Measurements from ENCODE around the gene LRIG3. TPM values are rescaled to one million over a fixed set of nuclear protein-coding genes. Genes with fewer than 3 reads are reported as not detected.

LRIG3 gene
- total RNA-seq, 3 donors from 2014 or later (not counting 1 experiment from before 2014, with no cell fraction given) = 0.18 TPM; not detected in 2

- intact Hi-C loops (cut with micrococcal nuclease) = no loop called here
- Mint-ChIP-seq H3K27me3 (ENCODE audit: low read depth in 2 of 2) (peaks cover 3 to 19% of the 10 kb centered on the region in 2 donors), H3K27ac (no peak overlapping the region), H3K36me3 (no peaks in the 10 kb centered on the region), H3K4me3 (no peak overlapping the region), H3K9me3 (peaks cover 5 to 6% of the 10 kb centered on the region in 2 donors), H3K4me1 (no peaks in the 10 kb centered on the region)
- no peak overlapping the region for H3K27ac ChIP-seq (ENCODE audit: low read length)
- H3K36me3 ChIP-seq (ENCODE audit: control insufficient read depth, insufficient read depth, low read length) = no peaks in the 10 kb centered on the region
- 67% methylated on average over 4 of the region's 4 CpGs for WGBS (ENCODE audit: insufficient coverage)
- no peak for DNase-seq
- H3K27me3 ChIP-seq (ENCODE audit: control insufficient read depth, insufficient read depth, low read length) = peaks cover 3% of the 10 kb centered on the region
- TF ChIP-seq CTCF (IDR thresholded peaks at IDR 0.05) = no peak
- no peak for ATAC-seq
- no peaks in the 10 kb centered on the region for H3K9me3 ChIP-seq (ENCODE audit: control insufficient read depth, insufficient read depth, low read length)
- H3K4me1 ChIP-seq (ENCODE audit: control insufficient read depth, insufficient read depth, low read length) = peaks cover 3% of the 10 kb centered on the region
- no peak overlapping the region for H3K4me3 ChIP-seq (ENCODE audit: low read length)
Measured at GRCh38 chr12:58915634-58916033, 4.7 kb downstream of the LRIG3 start.

GRCh38 chr12:58915037-58915436, 5.3 kb downstream of the LRIG3 start:
- intact Hi-C loops (cut with micrococcal nuclease) = no loop called here
- TF ChIP-seq CTCF (IDR thresholded peaks at IDR 0.05) = no peak
- Histone ChIP-seq H3K4me3 (ENCODE audit: low read length) (no peak overlapping the region), H3K27ac (ENCODE audit: low read length) (no peak overlapping the region), H3K36me3 (ENCODE audit: control insufficient read depth, insufficient read depth, low read length) (no peaks in the 10 kb centered on the region), H3K27me3 (ENCODE audit: control insufficient read depth, insufficient read depth, low read length) (peaks cover 3% of the 10 kb centered on the region), H3K4me1 (ENCODE audit: control insufficient read depth, insufficient read depth, low read length) (peaks cover 3% of the 10 kb centered on the region), H3K9me3 (ENCODE audit: control insufficient read depth, insufficient read depth, low read length) (no peaks in the 10 kb centered on the region)
- Mint-ChIP-seq H3K36me3 (no peaks in the 10 kb centered on the region), H3K9me3 (peaks cover 5 to 6% of the 10 kb centered on the region in 2 donors), H3K27ac (no peak overlapping the region), H3K4me3 (no peak overlapping the region), H3K4me1 (no peaks in the 10 kb centered on the region), H3K27me3 (ENCODE audit: low read depth in 2 of 2) (peaks cover 0 to 19% of the 10 kb centered on the region in 2 donors)
- DNase-seq (no peak), ATAC-seq (no peak)
- no CpG with 5 or more reads among the region's 2 CpGs for WGBS (ENCODE audit: insufficient coverage)

- ATAC-seq (no peak), DNase-seq (no peak)
- H3K9me3 ChIP-seq (ENCODE audit: control insufficient read depth, insufficient read depth, low read length) = no peaks in the 10 kb centered on the region
- WGBS (ENCODE audit: insufficient coverage) = no CpG with 5 or more reads among the region's 2 CpGs
- no peaks in the 10 kb centered on the region for H3K36me3 ChIP-seq (ENCODE audit: control insufficient read depth, insufficient read depth, low read length)
- Mint-ChIP-seq H3K9me3 (peaks cover 5 to 6% of the 10 kb centered on the region in 2 donors), H3K27ac (no peak overlapping the region), H3K36me3 (no peaks in the 10 kb centered on the region), H3K27me3 (ENCODE audit: low read depth in 2 of 2) (peaks cover 0 to 19% of the 10 kb centered on the region in 2 donors), H3K4me3 (no peak overlapping the region), H3K4me1 (no peaks in the 10 kb centered on the region)
- H3K27ac ChIP-seq (ENCODE audit: low read length) = no peak overlapping the region
- H3K27me3 ChIP-seq (ENCODE audit: control insufficient read depth, insufficient read depth, low read length) = peaks cover 1% of the 10 kb centered on the region
- TF ChIP-seq CTCF (IDR thresholded peaks at IDR 0.05) = no peak
- peaks cover under 1% of the 10 kb centered on the region for H3K4me1 ChIP-seq (ENCODE audit: control insufficient read depth, insufficient read depth, low read length)
- H3K4me3 ChIP-seq (ENCODE audit: low read length) = no peak overlapping the region
- intact Hi-C loops (cut with micrococcal nuclease) = no loop called here
Measured at GRCh38 chr12:58914457-58914856, 5.8 kb downstream of the LRIG3 start.

- Mint-ChIP-seq H3K36me3 (no peaks in the 10 kb centered on the region), H3K4me1 (no peaks in the 10 kb centered on the region)
Measured at GRCh38 chr12:58907391-58907790, 12.9 kb downstream of the LRIG3 start.

More at GRCh38 chr12:58907391-58907790, 12.9 kb downstream of the LRIG3 start:
- H3K27me3 Mint-ChIP-seq (ENCODE audit: low read depth in 2 of 2) = peaks cover 0 to 3% of the 10 kb centered on the region in 2 donors
- no peak overlapping the region for H3K27ac Mint-ChIP-seq
- ATAC-seq (no peak), DNase-seq (no peak)
- no peaks in the 10 kb centered on the region for H3K27me3 ChIP-seq (ENCODE audit: control insufficient read depth, insufficient read depth, low read length)
- H3K36me3 ChIP-seq (ENCODE audit: control insufficient read depth, insufficient read depth, low read length) = no peaks in the 10 kb centered on the region
- H3K4me1 ChIP-seq (ENCODE audit: control insufficient read depth, insufficient read depth, low read length) = no peaks in the 10 kb centered on the region
- WGBS (ENCODE audit: insufficient coverage) = 89% methylated on average over 4 of the region's 4 CpGs
- TF ChIP-seq CTCF (IDR thresholded peaks at IDR 0.05) = no peak
- H3K9me3 ChIP-seq (ENCODE audit: control insufficient read depth, insufficient read depth, low read length) = no peaks in the 10 kb centered on the region
- H3K4me3 Mint-ChIP-seq = no peak overlapping the region
- peaks cover 10 to 11% of the 10 kb centered on the region in 2 donors for H3K9me3 Mint-ChIP-seq
- intact Hi-C loops (cut with micrococcal nuclease) = no loop called here
- no peak overlapping the region for H3K4me3 ChIP-seq (ENCODE audit: low read length)
- H3K27ac ChIP-seq (ENCODE audit: low read length) = no peak overlapping the region
